Measurements from ENCODE around the gene STAM.
A peak's percentile ranks its signal among the peaks of the same experiment; 100 is the strongest.

Gene STAM

GRCh38 chr10:17617031-17617911 is 26.7 kb upstream of the STAM start, which contains the start of gene HACD1:
Gene HACD1, minus strand, starts transcription at chr10:17617374. Its CDS starts 35 bp downstream, at chr10:17617339.
- CTCF ChIA-PET, result interaction anchor here (0.5 to 0.9 kb wide), 5 partner anchors 11 to 188 kb away, joined by 3 to 5 read pairs (median 3); no protein-coding TSS in a partner anchor
- peak within 1 kb of the TSS; percentile 76 for H3K4me3 ChIP-seq (ENCODE audit: low read depth, low read length)
- TF ChIP-seq ZSCAN30 (tag by site-specific recombination; IDR thresholded peaks at IDR 0.05) (peak; percentile 42), OVOL3 (tag by site-specific recombination; IDR thresholded peaks at IDR 0.05) (no peak), KLF8 (tag by site-specific recombination; IDR thresholded peaks at IDR 0.05) (peak; percentile 90; the same call in 1 of the 2 replicates), ZIC2 (tag by site-specific recombination; IDR thresholded peaks at IDR 0.05) (peak; percentile 52), ZBTB21 (tag by site-specific recombination; IDR thresholded peaks at IDR 0.05) (0 out of 2 replicates have a peak, but pooled peaks have one; percentile 67), OSR2 (tag by site-specific recombination; IDR thresholded peaks at IDR 0.05) (no peak), EGR2 (tag by site-specific recombination; IDR thresholded peaks at IDR 0.05; ENCODE audit: low read depth) (peak; percentile 40; the same call in 1 of the 2 replicates), ZBTB48 (tag by site-specific recombination; IDR thresholded peaks at IDR 0.05) (peak; percentile 65), CTCF (tag by site-specific recombination; IDR thresholded peaks at IDR 0.05) (peak; percentile 86), ZNF174 (tag by site-specific recombination; IDR thresholded peaks at IDR 0.05) (no peak), ZNF366 (tag by site-specific recombination; conservative IDR thresholded peaks at IDR 0.05) (0 out of 2 replicates have a peak, but pooled peaks have one; percentile 44), TCF7L2 (IDR thresholded peaks at IDR 0.05; ENCODE audit: borderline replicate concordance, low read depth, low read length) (no peak), GLIS1 (tag by site-specific recombination; IDR thresholded peaks at IDR 0.05) (peak; percentile 32; the same call in 1 of the 2 replicates), ZFP37 (tag by site-specific recombination; IDR thresholded peaks at IDR 0.05) (0 out of 2 replicates have a peak, but pooled peaks have one; percentile 35), ZNF335 (tag by site-specific recombination; conservative IDR thresholded peaks at IDR 0.05) (peak; percentile 93), ZNF561 (tag by site-specific recombination; IDR thresholded peaks at IDR 0.05; ENCODE audit: borderline replicate concordance) (peak; percentile 67; the same call in 1 of the 2 replicates), MZF1 (tag by site-specific recombination; IDR thresholded peaks at IDR 0.05; ENCODE audit: borderline replicate concordance) (0 out of 2 replicates have a peak, but pooled peaks have one; percentile 31), ZNF600 (tag by site-specific recombination; IDR thresholded peaks at IDR 0.05) (peak; percentile 93), ZNF558 (tag by site-specific recombination; IDR thresholded peaks at IDR 0.05) (no peak), ZNF501 (tag by site-specific recombination; IDR thresholded peaks at IDR 0.05) (peak; percentile 82; the same call in 1 of the 2 replicates)
- TF ChIP-seq, protein P1, sequence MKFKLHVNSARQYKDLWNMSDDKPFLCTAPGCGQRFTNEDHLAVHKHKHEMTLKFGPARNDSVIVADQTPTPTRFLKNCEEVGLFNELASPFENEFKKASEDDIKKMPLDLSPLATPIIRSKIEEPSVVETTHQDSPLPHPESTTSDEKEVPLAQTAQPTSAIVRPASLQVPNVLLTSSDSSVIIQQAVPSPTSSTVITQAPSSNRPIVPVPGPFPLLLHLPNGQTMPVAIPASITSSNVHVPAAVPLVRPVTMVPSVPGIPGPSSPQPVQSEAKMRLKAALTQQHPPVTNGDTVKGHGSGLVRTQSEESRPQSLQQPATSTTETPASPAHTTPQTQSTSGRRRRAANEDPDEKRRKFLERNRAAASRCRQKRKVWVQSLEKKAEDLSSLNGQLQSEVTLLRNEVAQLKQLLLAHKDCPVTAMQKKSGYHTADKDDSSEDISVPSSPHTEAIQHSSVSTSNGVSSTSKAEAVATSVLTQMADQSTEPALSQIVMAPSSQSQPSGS (tag by site-specific recombination; IDR thresholded peaks at IDR 0.05; ENCODE audit: low read depth), result no peak
- TF ChIP-seq, protein P2, sequence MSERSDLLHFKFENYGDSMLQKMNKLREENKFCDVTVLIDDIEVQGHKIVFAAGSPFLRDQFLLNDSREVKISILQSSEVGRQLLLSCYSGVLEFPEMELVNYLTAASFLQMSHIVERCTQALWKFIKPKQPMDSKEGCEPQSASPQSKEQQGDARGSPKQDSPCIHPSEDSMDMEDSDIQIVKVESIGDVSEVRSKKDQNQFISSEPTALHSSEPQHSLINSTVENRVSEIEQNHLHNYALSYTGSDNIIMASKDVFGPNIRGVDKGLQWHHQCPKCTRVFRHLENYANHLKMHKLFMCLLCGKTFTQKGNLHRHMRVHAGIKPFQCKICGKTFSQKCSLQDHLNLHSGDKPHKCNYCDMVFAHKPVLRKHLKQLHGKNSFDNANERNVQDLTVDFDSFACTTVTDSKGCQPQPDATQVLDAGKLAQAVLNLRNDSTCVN (tag by site-specific recombination; optimal IDR thresholded peaks at IDR 0.05), result peak; percentile 92
- TF ChIP-seq, protein P3, sequence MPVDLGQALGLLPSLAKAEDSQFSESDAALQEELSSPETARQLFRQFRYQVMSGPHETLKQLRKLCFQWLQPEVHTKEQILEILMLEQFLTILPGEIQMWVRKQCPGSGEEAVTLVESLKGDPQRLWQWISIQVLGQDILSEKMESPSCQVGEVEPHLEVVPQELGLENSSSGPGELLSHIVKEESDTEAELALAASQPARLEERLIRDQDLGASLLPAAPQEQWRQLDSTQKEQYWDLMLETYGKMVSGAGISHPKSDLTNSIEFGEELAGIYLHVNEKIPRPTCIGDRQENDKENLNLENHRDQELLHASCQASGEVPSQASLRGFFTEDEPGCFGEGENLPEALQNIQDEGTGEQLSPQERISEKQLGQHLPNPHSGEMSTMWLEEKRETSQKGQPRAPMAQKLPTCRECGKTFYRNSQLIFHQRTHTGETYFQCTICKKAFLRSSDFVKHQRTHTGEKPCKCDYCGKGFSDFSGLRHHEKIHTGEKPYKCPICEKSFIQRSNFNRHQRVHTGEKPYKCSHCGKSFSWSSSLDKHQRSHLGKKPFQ (tag by site-specific recombination; IDR thresholded peaks at IDR 0.05), result no peak
- TF ChIP-seq, protein P4, sequence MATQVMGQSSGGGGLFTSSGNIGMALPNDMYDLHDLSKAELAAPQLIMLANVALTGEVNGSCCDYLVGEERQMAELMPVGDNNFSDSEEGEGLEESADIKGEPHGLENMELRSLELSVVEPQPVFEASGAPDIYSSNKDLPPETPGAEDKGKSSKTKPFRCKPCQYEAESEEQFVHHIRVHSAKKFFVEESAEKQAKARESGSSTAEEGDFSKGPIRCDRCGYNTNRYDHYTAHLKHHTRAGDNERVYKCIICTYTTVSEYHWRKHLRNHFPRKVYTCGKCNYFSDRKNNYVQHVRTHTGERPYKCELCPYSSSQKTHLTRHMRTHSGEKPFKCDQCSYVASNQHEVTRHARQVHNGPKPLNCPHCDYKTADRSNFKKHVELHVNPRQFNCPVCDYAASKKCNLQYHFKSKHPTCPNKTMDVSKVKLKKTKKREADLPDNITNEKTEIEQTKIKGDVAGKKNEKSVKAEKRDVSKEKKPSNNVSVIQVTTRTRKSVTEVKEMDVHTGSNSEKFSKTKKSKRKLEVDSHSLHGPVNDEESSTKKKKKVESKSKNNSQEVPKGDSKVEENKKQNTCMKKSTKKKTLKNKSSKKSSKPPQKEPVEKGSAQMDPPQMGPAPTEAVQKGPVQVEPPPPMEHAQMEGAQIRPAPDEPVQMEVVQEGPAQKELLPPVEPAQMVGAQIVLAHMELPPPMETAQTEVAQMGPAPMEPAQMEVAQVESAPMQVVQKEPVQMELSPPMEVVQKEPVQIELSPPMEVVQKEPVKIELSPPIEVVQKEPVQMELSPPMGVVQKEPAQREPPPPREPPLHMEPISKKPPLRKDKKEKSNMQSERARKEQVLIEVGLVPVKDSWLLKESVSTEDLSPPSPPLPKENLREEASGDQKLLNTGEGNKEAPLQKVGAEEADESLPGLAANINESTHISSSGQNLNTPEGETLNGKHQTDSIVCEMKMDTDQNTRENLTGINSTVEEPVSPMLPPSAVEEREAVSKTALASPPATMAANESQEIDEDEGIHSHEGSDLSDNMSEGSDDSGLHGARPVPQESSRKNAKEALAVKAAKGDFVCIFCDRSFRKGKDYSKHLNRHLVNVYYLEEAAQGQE (tag by site-specific recombination; IDR thresholded peaks at IDR 0.05), result no peak
- TF ChIP-seq, protein P5, sequence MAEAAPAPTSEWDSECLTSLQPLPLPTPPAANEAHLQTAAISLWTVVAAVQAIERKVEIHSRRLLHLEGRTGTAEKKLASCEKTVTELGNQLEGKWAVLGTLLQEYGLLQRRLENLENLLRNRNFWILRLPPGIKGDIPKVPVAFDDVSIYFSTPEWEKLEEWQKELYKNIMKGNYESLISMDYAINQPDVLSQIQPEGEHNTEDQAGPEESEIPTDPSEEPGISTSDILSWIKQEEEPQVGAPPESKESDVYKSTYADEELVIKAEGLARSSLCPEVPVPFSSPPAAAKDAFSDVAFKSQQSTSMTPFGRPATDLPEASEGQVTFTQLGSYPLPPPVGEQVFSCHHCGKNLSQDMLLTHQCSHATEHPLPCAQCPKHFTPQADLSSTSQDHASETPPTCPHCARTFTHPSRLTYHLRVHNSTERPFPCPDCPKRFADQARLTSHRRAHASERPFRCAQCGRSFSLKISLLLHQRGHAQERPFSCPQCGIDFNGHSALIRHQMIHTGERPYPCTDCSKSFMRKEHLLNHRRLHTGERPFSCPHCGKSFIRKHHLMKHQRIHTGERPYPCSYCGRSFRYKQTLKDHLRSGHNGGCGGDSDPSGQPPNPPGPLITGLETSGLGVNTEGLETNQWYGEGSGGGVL (tag by site-specific recombination; IDR thresholded peaks at IDR 0.05), result peak; percentile 34; the same call in 1 of the 2 replicates

More at GRCh38 chr10:17617031-17617911, 26.7 kb upstream of the STAM start, which contains the start of gene HACD1:
- Histone ChIP-seq H3K9me3 (ENCODE audit: control insufficient read depth, insufficient read depth, low read depth, low read length) (no peaks in the 10 kb centered on the region), H3K27ac (ENCODE audit: extremely low read depth, low read depth, low read length) (peak within 1 kb of the TSS; percentile 82; the same call in 1 of the 2 replicates), H3K4me1 (ENCODE audit: control insufficient read depth, insufficient read depth, low read length) (no peaks in the 10 kb centered on the region), H3K36me3 (ENCODE audit: control insufficient read depth in 2 of 2, insufficient read depth in 1 of 2, low read length in 2 of 2) (no peaks in the 10 kb centered on the region)
- POLR2A ChIA-PET, result interaction anchor here (0.5 to 3.5 kb wide), 5 partner anchors 16 to 800 kb away, joined by 3 to 47 read pairs (median 3); partner anchors contain the start of genes RSU1 and STAM
